GM19468 (cell line): ENCODE measurements around the gene FCHO1.
"Not testable (repeated sequence)": the region's sequence is repeated elsewhere in the genome, so short reads cannot be mapped to it uniquely, and the experiment has no call there.

Source experiments
- ATAC-seq: cut with Tn5 transposase; IDR thresholded peaks from one replicate; pipeline ENCODE4 v1.9.1; 2021; ENCODE audit warnings: mild to moderate bottlenecking, moderate library complexity, moderate number of reproducible peaks; ENCODE audit not compliant: unreplicated experiment; ENCODE audit errors: extremely low read depth

FCHO1 gene

DNA sequence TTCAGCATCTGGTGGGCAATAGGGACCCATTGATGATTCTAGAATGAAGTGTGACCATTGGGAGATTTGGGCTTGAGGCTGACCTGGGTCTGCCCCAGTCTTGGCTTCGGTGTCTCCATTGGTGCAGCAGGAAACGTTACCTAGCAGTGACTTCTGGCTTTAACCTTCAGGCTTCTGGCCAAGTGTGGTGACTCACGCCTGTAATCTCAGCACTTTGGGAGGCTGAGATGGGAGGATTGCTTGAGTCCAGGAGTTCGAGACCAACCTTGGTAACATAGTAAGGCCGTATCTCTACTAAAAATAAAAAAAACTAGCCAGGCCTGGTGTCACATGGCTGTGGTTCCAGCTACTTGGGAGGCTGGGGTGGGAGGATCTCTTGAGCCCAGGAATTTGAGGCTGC, 7.2 kb downstream of the FCHO1 start:
- no peak for ATAC-seq

DNA sequence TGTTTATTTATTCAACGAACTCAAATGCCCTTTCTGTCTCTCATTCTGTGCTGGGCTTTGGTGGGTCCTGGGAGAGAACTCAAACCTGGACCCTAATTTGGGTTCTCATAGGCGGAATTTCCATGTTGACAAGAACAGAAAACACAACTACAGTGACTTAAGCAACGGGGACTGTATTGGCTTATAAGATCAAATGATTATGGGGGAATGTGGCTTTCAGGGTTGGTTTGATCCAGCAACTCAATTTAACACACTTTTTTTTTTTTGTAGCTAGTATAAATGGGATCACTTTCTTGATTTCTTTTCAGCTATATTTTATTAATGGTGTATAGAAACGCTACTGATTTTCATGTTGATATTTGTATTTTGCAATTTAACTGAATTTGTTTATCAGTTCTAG, 9.9 kb downstream of the FCHO1 start:
- ATAC-seq, result no peak

GRCh38 chr19:17762505-17763229, 11.4 kb downstream of the FCHO1 start:
- no peak for ATAC-seq

DNA sequence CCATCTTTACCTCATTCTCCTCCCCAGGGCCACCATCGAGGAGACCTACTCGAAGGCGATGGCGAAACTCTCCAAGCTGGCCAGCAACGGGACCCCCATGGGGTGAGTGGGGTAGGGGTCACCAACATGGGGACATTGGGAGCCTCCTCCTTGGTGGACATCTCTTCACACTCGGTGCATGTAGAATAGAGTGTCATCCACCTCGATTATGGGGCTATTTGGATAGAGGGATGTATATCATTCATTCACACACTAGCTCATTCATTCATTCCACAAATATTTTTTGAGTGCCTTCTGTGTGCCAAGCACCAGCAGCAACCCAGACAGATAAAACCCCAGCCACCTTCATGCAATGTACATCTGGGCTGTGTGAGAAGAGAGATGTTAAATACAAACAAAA, 13.1 kb downstream of the FCHO1 start:
- ATAC-seq, result no peak

GRCh38 chr19:17765069-17765618, 13.9 kb downstream of the FCHO1 start:
- no peak for ATAC-seq

DNA sequence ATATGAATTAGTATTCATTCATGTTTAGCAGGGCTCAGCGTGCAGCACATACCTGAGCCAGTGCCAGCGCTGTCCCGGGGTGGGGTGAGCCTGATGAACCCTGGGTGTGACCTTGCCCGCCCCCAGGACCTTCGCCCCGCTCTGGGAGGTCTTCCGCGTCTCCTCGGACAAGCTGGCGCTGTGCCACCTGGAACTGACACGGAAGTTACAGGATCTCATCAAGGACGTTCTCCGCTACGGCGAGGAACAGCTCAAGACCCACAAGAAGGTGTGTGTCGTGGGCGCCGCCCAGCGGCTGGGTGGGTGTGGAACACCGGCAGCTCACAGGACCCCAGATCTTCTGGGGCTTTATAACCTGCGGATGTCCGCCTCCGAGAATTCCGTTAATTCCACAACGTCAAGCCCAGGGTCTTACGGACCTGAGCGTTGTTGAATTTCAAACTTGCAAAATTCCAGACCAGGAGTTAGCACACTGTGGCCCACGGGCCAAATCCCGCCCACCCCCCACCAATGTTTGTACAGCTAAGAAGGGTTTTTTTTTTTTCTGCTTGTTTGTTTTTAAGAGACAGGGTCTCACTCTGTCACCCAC, 15.4 kb downstream of the FCHO1 start:
- no peak for ATAC-seq

- no peak for ATAC-seq
These were observed 16.3 kb downstream of the FCHO1 start for GRCh38 chr19:17767559-17767958.

GRCh38 chr19:17770613-17771012, 19.3 kb downstream of the FCHO1 start:
- no peak for ATAC-seq

DNA sequence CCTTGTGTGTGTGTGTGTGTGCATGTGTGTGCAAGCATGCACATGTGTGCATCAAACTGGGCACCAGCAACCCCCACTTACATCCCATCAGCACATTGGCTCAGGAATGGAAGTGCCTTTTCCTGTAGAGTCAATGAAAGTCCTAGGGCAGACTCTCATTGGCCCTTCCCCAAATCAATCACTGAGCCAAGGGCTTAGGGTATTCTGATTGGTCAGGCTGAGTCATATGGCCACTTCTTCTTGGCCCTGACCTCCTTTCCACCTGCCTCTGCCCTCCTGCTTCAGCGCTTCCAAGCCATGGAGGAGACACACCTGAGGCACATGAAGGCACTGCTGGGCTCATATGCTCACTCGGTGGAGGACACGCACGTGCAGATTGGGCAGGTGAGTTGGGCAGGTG, 20.9 kb downstream of the FCHO1 start:
- no peak for ATAC-seq

- no peak for ATAC-seq
These were observed 24.1 kb downstream of the FCHO1 start for GRCh38 chr19:17775245-17775927.

DNA sequence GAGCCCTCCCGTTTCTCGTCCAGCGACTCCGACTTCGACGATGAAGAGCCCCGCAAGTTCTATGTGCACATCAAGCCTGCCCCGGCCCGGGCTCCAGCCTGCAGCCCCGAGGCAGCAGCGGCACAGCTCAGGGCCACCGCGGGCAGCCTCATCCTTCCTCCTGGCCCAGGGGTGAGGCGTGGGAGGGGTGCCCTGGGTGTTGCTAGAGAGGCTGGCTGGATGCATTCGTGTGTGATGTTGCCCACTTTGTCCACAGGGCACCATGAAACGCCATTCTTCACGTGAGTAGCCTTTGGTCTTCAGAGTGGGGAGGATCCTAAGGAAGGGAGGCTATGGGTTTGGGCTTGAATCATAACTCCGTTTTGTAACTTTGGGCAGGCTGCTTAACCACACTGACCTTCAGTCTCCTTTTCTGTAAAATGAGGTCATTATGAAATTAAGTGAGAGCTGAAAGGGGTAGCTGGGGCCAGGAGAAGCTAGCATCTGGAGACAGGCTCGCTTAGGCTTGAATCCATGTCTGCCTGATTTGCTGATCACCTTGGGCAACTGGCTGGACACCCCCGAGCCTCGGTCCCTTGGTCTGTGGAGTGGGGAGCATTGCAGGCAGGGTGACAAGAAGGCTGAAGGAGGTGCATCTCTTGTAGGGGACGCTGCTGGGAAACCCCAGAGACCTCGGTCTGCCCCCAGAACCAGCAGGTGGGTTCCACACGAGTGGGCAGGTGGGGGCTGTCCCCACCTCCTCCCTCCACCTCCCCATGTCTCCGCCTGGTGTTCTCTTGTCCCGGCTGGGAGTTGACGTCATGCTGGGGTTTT, 24.9 kb downstream of the FCHO1 start:
- peak; percentile 44 for ATAC-seq

DNA sequence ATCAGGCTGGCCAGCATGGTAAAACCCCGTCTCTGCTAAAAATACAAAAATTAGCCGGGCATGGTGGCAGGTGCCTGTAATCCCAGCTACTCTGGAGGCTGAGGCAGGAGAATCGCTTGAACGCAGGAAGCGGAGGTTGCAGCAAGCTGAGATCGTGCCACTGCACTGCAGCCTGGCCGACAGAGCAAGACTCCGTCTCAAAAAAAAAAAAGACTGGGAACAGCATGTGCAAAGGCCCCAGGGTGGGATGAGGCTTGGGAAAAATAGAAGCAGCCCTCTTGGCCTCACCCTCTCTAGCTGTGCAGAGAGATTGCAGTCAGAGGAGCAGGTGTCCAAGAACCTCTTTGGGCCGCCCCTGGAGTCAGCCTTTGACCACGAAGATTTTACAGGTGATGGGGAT, 26.6 kb downstream of the FCHO1 start:
- not testable (repeated sequence) for ATAC-seq

- no peak for ATAC-seq
These were observed 27.1 kb downstream of the FCHO1 start for GRCh38 chr19:17778251-17778967.

GRCh38 chr19:17778968-17779929, 28.0 kb downstream of the FCHO1 start:
- ATAC-seq, result no peak

DNA sequence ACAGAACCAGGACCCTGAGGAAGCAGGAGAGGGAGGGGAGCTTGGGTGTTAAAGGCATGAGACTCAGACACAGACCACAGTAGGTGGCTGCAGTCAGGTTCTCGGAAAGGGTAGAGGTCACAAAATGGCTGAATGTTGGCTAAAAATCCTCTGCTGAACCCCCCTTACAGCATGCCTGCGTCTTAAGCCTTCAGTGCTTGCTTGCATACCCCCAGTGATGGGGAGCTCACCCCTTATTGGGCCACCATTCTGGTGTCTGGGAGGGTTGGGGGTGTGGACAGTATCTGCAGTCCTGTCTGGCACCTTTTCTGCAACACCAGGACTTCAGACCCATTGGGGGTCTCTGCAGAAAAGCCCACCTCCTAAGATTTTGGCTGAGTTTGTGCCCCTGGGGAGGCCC, 29.5 kb downstream of the FCHO1 start:
- ATAC-seq, result no peak

- ATAC-seq, result not testable (repeated sequence)
These were observed 32.4 kb downstream of the FCHO1 start for GRCh38 chr19:17783721-17784120.

DNA sequence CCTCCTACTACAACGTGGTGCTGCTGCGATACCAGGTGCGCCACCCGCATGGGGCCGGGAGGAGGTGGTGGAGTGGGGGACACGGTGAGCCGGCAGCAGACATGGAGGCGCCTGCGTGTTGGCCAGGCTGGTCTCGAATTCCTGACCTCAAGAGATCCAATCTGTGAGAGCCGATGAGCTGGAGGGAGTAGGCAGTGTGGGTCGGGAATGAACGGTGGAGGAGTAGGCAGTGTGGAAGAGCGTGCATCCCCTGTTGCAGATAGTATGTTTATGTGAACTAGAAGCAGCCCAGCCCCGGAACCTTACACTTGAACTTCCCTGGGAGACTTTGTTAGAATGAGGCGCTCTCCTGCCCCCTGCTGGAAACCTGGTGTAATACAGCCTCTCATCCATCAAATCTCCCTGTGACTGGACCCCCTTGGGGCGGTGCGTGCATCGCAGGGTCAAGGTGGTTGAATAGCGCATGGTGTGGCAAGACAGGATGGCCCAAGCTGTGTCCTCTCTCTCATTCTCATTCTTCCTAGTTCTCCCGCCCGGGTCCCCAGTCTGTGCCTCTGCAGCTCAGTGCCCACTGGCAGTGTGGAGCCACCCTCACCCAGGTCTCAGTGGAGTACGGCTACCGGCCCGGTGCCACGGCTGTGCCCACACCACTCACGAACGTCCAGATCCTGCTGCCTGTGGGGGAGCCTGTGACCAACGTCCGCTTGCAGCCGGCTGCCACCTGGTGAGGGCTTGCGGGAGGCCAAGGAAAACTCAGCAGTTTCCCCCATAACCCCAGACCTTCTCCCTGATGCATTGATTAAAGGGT, 33.1 kb downstream of the FCHO1 start:
- ATAC-seq, result no peak
